Measurements from ENCODE around the gene ADAMTS17. TPM values are rescaled to one million over a fixed set of nuclear protein-coding genes. Genes with fewer than 3 reads are reported as not detected.

The ADAMTS17 gene
- total and polyA plus RNA-seq, 4 experiments from 2014 or later = 2.1 to 6.2 (median 4.8) TPM

DNA sequence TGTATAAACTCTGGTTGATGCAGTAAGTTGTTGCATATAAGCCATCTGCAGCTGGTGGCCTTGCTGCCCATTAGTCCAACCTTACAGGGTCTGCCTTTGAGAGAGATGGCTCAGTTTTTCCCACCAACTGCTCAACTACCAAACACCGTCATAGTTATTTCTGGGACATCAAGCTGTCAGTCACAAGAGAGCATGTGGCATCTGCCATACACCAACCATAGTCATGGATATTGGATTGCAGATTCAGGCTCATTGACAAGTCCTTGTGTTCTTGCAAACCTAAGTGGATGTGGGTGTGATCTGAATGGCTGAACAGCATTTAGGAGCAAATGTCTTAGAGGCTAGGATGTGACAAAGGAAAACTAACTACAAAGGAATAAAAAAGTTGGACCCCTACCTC lies 137.6 kb downstream of the ADAMTS17 start:
- DNase-seq = no peak
- Mint-ChIP-seq H3K27me3 (no peaks in the 10 kb centered on the region), H3K9me3 (peaks cover 0 to 2% (median 0%) of the 10 kb centered on the region in 8 donors), H3K36me3 (peaks cover 7 to 29% of the 10 kb centered on the region in 2 donors), H3K4me1 (peaks cover 10 to 21% (median 17%) of the 10 kb centered on the region in 4 donors), H3K27ac (no peak overlapping the region), H3K4me3 (no peak overlapping the region)
- Histone ChIP-seq H3K27me3 (ENCODE audit: insufficient read depth, low read length) (no peaks in the 10 kb centered on the region), H3K36me3 (ENCODE audit: insufficient read depth, low read length) (no peaks in the 10 kb centered on the region), H3K27ac (ENCODE audit: low read depth, low read length) (no peak overlapping the region), H3K4me3 (ENCODE audit: low read length in 2 of 2) (no peak overlapping the region), H3K4me1 (ENCODE audit: insufficient read depth, low read length) (peaks cover 15% of the 10 kb centered on the region), H3K9me3 (ENCODE audit: control insufficient read depth in 1 of 2, low read length in 2 of 2) (no peaks in the 10 kb centered on the region)
- intact Hi-C loops (cut with micrococcal nuclease) = no loop called here
- ChIA-PET CTCF (ENCODE audit: partially characterized antibody) (no interaction called here), POLR2A (ENCODE audit: partially characterized antibody) (no interaction called here)

GRCh38 chr15:100202309-100202960 lies 139.3 kb downstream of the ADAMTS17 start:
- Histone ChIP-seq H3K4me3 (ENCODE audit: low read length in 2 of 2) (no peak overlapping the region), H3K36me3 (ENCODE audit: insufficient read depth, low read length) (no peaks in the 10 kb centered on the region), H3K4me1 (ENCODE audit: insufficient read depth, low read length) (peaks cover 15% of the 10 kb centered on the region), H3K27ac (ENCODE audit: low read depth, low read length) (no peak overlapping the region), H3K9me3 (ENCODE audit: control insufficient read depth in 1 of 2, low read length in 2 of 2) (no peaks in the 10 kb centered on the region), H3K27me3 (ENCODE audit: insufficient read depth, low read length) (no peaks in the 10 kb centered on the region)
- ChIA-PET CTCF (ENCODE audit: partially characterized antibody) (no interaction called here), POLR2A (ENCODE audit: partially characterized antibody) (no interaction called here)
- no peak overlapping the region for H3K27ac Mint-ChIP-seq
- H3K27me3 Mint-ChIP-seq = no peaks in the 10 kb centered on the region
- intact Hi-C loops (cut with micrococcal nuclease) = no loop called here
- H3K4me1 Mint-ChIP-seq = peaks cover 10 to 21% (median 17%) of the 10 kb centered on the region in 4 donors
- DNase-seq = no peak
- peaks cover 7 to 23% of the 10 kb centered on the region in 2 donors for H3K36me3 Mint-ChIP-seq
- H3K4me3 Mint-ChIP-seq = peak overlapping the region in 4 of 8 donors; percentile 63 to 74 (median 73)
- H3K9me3 Mint-ChIP-seq = peaks cover 0 to 2% (median 0%) of the 10 kb centered on the region in 8 donors

GRCh38 chr15:100201376-100202280 lies 140.1 kb downstream of the ADAMTS17 start:
- peak in 3 of 5 donors; percentile 15 to 23 (median 22) for DNase-seq
- Mint-ChIP-seq H3K9me3 (peaks cover 0 to 2% (median 0%) of the 10 kb centered on the region in 8 donors), H3K4me3 (peak overlapping the region; percentile 38 to 74 (median 66)), H3K27me3 (no peaks in the 10 kb centered on the region), H3K27ac (peak overlapping the region in 5 of 7 donors; percentile 42 to 78 (median 74)), H3K4me1 (peaks cover 10 to 21% (median 17%) of the 10 kb centered on the region in 4 donors), H3K36me3 (peaks cover 7 to 23% of the 10 kb centered on the region in 2 donors)
- Histone ChIP-seq H3K27me3 (ENCODE audit: insufficient read depth, low read length) (no peaks in the 10 kb centered on the region), H3K4me3 (ENCODE audit: low read length in 2 of 2) (no peak overlapping the region), H3K36me3 (ENCODE audit: insufficient read depth, low read length) (no peaks in the 10 kb centered on the region), H3K27ac (ENCODE audit: low read depth, low read length) (no peak overlapping the region), H3K4me1 (ENCODE audit: insufficient read depth, low read length) (peaks cover 15% of the 10 kb centered on the region), H3K9me3 (ENCODE audit: control insufficient read depth in 1 of 2, low read length in 2 of 2) (no peaks in the 10 kb centered on the region)
- intact Hi-C loops (cut with micrococcal nuclease) = no loop called here
- POLR2A ChIA-PET (ENCODE audit: partially characterized antibody) = no interaction called here
- CTCF ChIA-PET (ENCODE audit: partially characterized antibody) = no interaction called here

DNA sequence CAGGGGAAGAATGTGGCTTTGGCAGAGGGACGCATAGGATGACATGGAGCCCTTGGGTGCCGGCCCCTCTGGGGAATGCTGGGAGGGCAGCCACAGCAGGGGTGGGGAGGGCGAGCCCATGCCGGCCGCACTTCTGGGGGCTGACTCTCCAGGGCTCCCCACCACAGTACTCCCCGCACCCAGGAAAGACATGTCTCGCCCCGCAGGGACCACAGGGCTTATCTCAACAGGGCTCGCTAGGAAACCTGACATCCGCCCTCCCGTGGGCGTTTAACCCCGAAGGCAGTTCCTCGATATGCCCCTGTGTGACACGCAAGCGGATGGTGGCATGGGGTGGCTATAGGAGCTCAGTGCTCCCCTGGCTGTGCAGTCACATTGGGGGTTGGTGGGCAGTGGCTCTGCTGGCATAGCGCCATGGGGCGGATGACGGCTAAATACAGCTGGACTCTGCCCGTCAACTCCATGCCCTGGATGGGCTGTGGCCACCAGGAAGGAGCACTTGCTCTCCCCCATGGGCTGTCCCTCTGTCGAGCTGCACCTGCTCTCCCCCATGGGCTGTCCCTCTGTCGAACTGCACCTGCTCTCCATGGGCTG lies 141.4 kb downstream of the ADAMTS17 start:
- Histone ChIP-seq H3K27ac (ENCODE audit: low read depth, low read length) (no peak overlapping the region), H3K9me3 (ENCODE audit: control insufficient read depth in 1 of 2, low read length in 2 of 2) (no peaks in the 10 kb centered on the region), H3K4me1 (ENCODE audit: insufficient read depth, low read length) (peaks cover 15% of the 10 kb centered on the region), H3K4me3 (ENCODE audit: low read length in 2 of 2) (no peak overlapping the region), H3K27me3 (ENCODE audit: insufficient read depth, low read length) (no peaks in the 10 kb centered on the region), H3K36me3 (ENCODE audit: insufficient read depth, low read length) (no peaks in the 10 kb centered on the region)
- Mint-ChIP-seq H3K36me3 (peaks cover 7 to 20% of the 10 kb centered on the region in 2 donors), H3K27me3 (no peaks in the 10 kb centered on the region), H3K4me3 (no peak overlapping the region), H3K9me3 (peaks cover 0 to 2% (median 0%) of the 10 kb centered on the region in 8 donors), H3K27ac (no peak overlapping the region), H3K4me1 (peaks cover 10 to 21% (median 17%) of the 10 kb centered on the region in 4 donors)
- CTCF ChIA-PET (ENCODE audit: partially characterized antibody) = no interaction called here
- POLR2A ChIA-PET (ENCODE audit: partially characterized antibody) = no interaction called here
- intact Hi-C loops (cut with micrococcal nuclease) = no loop called here
- no peak for DNase-seq

DNA sequence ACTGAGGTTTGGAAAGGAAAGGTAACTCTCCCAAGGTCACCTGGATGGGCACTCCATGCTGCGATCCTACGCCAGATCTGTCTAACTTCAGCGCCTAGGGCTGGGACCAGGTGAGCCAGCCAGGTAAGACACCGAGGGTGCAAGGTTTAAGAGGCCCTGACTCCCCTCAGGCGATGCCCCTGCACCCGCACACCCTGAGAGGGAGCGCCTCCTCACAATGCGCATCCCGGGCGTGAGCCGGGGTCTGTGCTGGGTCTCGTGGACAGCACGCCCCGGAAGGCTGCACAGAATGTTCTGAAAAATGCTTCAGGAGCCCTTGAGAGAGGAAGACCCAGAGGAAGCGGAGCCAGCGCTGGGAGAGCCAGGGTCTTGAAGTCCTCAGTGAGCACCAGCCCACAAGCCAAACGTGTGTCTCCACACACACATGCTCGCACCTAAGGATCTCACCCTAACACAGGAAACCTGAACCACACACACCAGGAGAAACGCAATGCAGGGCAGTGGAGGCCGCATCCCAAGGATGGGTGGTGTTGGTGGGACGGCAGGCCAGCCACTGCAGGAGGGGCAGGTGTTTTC lies 142.0 kb downstream of the ADAMTS17 start:
- H3K4me3 ChIP-seq (ENCODE audit: low read length in 2 of 2) = no peak overlapping the region
- no peaks in the 10 kb centered on the region for H3K27me3 ChIP-seq (ENCODE audit: insufficient read depth, low read length)
- ChIA-PET POLR2A (ENCODE audit: partially characterized antibody) (no interaction called here), CTCF (ENCODE audit: partially characterized antibody) (no interaction called here)
- Mint-ChIP-seq H3K27ac (peak overlapping the region in 1 of 7 donors; percentile 37), H3K27me3 (no peaks in the 10 kb centered on the region), H3K4me1 (peaks cover 10 to 21% (median 17%) of the 10 kb centered on the region in 4 donors), H3K36me3 (peaks cover 5 to 18% of the 10 kb centered on the region in 2 donors), H3K9me3 (peaks cover 0 to under 1% (median 0%) of the 10 kb centered on the region in 8 donors), H3K4me3 (no peak overlapping the region)
- H3K9me3 ChIP-seq (ENCODE audit: control insufficient read depth in 1 of 2, low read length in 2 of 2) = no peaks in the 10 kb centered on the region
- H3K36me3 ChIP-seq (ENCODE audit: insufficient read depth, low read length) = no peaks in the 10 kb centered on the region
- intact Hi-C loops (cut with micrococcal nuclease) = no loop called here
- no peak for DNase-seq
- H3K4me1 ChIP-seq (ENCODE audit: insufficient read depth, low read length) = peaks cover 15% of the 10 kb centered on the region
- no peak overlapping the region for H3K27ac ChIP-seq (ENCODE audit: low read depth, low read length)

- Histone ChIP-seq H3K4me3 (ENCODE audit: low read length in 2 of 2) (no peak overlapping the region), H3K9me3 (ENCODE audit: control insufficient read depth in 1 of 2, low read length in 2 of 2) (no peaks in the 10 kb centered on the region), H3K27me3 (ENCODE audit: insufficient read depth, low read length) (no peaks in the 10 kb centered on the region), H3K36me3 (ENCODE audit: insufficient read depth, low read length) (no peaks in the 10 kb centered on the region), H3K27ac (ENCODE audit: low read depth, low read length) (no peak overlapping the region), H3K4me1 (ENCODE audit: insufficient read depth, low read length) (peaks cover 15% of the 10 kb centered on the region)
- DNase-seq = no peak
- Mint-ChIP-seq H3K4me1 (peaks cover 10 to 20% (median 16%) of the 10 kb centered on the region in 4 donors), H3K4me3 (no peak overlapping the region), H3K27me3 (no peaks in the 10 kb centered on the region), H3K9me3 (no peaks in the 10 kb centered on the region), H3K36me3 (peaks cover 2 to 14% of the 10 kb centered on the region in 2 donors), H3K27ac (no peak overlapping the region)
- CTCF ChIA-PET (ENCODE audit: partially characterized antibody) = no interaction called here
- POLR2A ChIA-PET (ENCODE audit: partially characterized antibody) = interaction anchor here (0.7 kb wide), 1 partner anchor 12 kb away, joined by 3 read pairs; no protein-coding TSS in a partner anchor
- intact Hi-C loops (cut with micrococcal nuclease) = no loop called here
Measured at GRCh38 chr15:100198442-100198841, 143.3 kb downstream of the ADAMTS17 start.

Data from CD4-positive, alpha-beta memory T cell (primary cell).